GM12865 (cell line): ENCODE measurements around the gene STRN3.

Source experiments
- DNase-seq: peaks from one replicate; pipeline ENCODE4 v3.0.0; 2010; ENCODE audit warnings: low read depth
- H3K4me3 ChIP-seq: 2 replicates; pipeline ENCODE4 v1.5.1; 2011; ENCODE audit warnings: mild to moderate bottlenecking, low read depth, low read length, control low read depth
- CTCF ChIP-seq: IDR thresholded peaks from 2 replicates; pipeline ENCODE4 v1.5.1; 2011; ENCODE audit warnings: low read length, control low read depth, low read depth, inconsistent platforms; ENCODE audit not compliant: insufficient read depth; ENCODE audit errors: missing control alignments

The STRN3 gene

GRCh38 chr14:30875788-30876053 lies 150.5 kb downstream of the STRN3 start:
- no peak for TF ChIP-seq CTCF
- H3K4me3 ChIP-seq, result no peak overlapping the region
- DNase-seq, result no peak

GRCh38 chr14:30874999-30875787 lies 151.0 kb downstream of the STRN3 start:
- peak overlapping the region; percentile 61 for H3K4me3 ChIP-seq
- DNase-seq, result peak; percentile 47
- TF ChIP-seq CTCF, result no peak

- peak within 1 kb of the TSS; percentile 61 for H3K4me3 ChIP-seq
- TF ChIP-seq CTCF, result peak; percentile 56
- DNase-seq, result peak; percentile 87
Observed at GRCh38 chr14:30874120-30874998, 151.8 kb downstream of the STRN3 start, which contains the start of gene COCH. Gene COCH (plus strand): TSS chr14:30874559. CDS start chr14:30874939, 380 bp downstream.

GRCh38 chr14:30873308-30874119 lies 152.7 kb downstream of the STRN3 start:
- H3K4me3 ChIP-seq, result peak overlapping the region; percentile 61
- no peak for TF ChIP-seq CTCF
- no peak for DNase-seq

GRCh38 chr14:30872602-30873001 lies 153.6 kb downstream of the STRN3 start:
- H3K4me3 ChIP-seq, result no peak overlapping the region
- no peak for TF ChIP-seq CTCF
- no peak for DNase-seq

- DNase-seq, result no peak
- no peak for TF ChIP-seq CTCF
- H3K4me3 ChIP-seq, result no peak overlapping the region
Observed at GRCh38 chr14:30869551-30870155, 156.5 kb downstream of the STRN3 start.
